ENCODE data around the gene NPR2.

- TF ChIP-seq, protein P1, sequence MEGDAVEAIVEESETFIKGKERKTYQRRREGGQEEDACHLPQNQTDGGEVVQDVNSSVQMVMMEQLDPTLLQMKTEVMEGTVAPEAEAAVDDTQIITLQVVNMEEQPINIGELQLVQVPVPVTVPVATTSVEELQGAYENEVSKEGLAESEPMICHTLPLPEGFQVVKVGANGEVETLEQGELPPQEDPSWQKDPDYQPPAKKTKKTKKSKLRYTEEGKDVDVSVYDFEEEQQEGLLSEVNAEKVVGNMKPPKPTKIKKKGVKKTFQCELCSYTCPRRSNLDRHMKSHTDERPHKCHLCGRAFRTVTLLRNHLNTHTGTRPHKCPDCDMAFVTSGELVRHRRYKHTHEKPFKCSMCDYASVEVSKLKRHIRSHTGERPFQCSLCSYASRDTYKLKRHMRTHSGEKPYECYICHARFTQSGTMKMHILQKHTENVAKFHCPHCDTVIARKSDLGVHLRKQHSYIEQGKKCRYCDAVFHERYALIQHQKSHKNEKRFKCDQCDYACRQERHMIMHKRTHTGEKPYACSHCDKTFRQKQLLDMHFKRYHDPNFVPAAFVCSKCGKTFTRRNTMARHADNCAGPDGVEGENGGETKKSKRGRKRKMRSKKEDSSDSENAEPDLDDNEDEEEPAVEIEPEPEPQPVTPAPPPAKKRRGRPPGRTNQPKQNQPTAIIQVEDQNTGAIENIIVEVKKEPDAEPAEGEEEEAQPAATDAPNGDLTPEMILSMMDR (IDR thresholded peaks at IDR 0.05) = no peak
- TF ChIP-seq POLR2A (IDR thresholded peaks at IDR 0.05) (no peak), EP300 (IDR thresholded peaks at IDR 0.05) (no peak)
These were observed 49.7 kb downstream of the NPR2 start for GRCh38 chr9:35840881-35841644.
